Measurements from ENCODE around the gene CTSH. TPM values are rescaled to one million over a fixed set of nuclear protein-coding genes. Genes with fewer than 3 reads are reported as not detected.
A peak's percentile ranks its signal among the peaks of the same experiment; 100 is the strongest.
"Not testable (repeated sequence)": the region's sequence is repeated elsewhere in the genome, so short reads cannot be mapped to it uniquely, and the experiment has no call there.

Gene CTSH
- total RNA-seq, 1 donor from 2014 or later: 141 TPM

DNA sequence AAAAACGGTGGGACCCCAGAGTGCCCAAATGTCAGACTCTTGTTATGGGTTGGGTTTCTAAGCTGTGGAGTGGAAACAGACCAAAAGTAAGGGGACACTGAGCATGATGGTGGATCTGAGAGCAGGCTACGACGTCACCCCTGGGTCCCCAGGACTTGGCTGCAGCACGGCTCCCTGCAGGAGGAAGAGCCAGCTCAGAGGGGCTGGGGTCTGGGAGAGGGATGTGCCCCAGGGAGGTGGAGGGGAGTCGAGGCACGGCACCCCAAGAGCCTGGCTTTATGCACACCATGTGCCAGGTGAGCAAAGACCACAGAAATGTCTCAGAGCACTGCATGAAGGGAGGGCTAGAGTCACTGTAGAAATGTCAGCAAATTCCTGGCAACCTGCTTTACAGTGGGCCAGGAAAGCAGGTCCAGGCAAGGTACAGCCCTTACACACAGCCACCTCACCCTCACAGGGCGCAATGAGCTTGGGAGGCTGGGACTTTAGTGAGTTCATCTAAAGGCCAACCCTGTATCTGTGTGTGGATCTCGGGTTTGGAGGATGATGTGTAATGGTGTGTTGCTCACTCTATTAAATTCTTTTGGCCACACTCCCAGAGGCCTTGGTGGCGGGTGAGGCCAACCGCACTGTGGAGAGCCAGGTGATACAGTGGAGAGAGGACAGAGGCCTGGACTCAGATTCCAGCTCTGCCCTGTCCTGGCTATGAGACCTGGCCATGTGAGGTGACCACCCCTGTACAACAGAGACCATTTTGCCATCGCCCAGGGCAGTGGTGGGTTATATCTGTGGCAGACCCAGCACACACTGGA, 14.1 kb downstream of the CTSH start:
- H3K27ac Mint-ChIP-seq: peak overlapping the region; percentile 98
- peaks cover 31% of the 10 kb centered on the region for H3K4me1 Mint-ChIP-seq
- TF ChIP-seq, protein P1, sequence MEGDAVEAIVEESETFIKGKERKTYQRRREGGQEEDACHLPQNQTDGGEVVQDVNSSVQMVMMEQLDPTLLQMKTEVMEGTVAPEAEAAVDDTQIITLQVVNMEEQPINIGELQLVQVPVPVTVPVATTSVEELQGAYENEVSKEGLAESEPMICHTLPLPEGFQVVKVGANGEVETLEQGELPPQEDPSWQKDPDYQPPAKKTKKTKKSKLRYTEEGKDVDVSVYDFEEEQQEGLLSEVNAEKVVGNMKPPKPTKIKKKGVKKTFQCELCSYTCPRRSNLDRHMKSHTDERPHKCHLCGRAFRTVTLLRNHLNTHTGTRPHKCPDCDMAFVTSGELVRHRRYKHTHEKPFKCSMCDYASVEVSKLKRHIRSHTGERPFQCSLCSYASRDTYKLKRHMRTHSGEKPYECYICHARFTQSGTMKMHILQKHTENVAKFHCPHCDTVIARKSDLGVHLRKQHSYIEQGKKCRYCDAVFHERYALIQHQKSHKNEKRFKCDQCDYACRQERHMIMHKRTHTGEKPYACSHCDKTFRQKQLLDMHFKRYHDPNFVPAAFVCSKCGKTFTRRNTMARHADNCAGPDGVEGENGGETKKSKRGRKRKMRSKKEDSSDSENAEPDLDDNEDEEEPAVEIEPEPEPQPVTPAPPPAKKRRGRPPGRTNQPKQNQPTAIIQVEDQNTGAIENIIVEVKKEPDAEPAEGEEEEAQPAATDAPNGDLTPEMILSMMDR (IDR thresholded peaks at IDR 0.05; ENCODE audit: unreplicated experiment): no peak
- no peak for DNase-seq (ENCODE audit: low spot score in 2 of 2, unreplicated experiment in 2 of 2)
- no peaks in the 10 kb centered on the region for H3K9me3 Mint-ChIP-seq
- H3K27me3 Mint-ChIP-seq (ENCODE audit: low read depth): no peaks in the 10 kb centered on the region
- H3K4me3 Mint-ChIP-seq: peak overlapping the region; percentile 36
- H3K36me3 Mint-ChIP-seq: peaks cover 31% of the 10 kb centered on the region

DNA sequence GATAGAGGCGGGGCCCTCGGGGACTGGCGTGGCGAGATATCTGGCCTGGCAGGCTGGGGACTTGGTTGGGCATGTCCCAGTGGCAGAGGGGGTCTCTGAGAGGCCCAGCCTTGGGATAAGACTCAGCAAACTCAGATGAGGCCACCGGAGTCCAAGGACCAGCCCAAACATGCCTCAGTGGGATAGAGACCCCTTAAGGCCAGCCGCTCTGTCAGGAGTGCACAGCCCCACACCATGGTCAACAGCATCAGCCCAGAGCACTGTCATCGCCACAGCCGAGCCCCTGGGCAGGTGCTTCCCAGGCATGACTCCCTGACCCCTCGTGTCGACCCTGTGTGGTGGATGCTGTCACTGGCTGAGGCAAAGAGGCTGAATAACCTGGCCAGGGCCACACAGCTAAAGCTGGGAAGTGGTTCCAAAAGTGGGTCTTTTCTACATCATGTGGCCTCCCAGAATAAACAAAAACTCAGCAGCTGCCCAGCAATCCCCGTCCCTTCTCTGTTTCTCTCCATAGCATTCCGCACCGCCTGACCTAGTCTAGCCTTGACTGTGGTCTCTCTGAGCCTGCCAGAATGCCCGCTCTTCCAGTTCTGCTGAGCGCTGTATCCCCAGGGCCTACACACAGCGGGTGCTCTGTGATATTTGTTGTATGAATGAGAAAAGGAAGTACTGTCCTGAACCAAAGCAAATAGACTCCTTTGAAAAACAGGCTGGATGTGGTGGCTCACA, 15.1 kb downstream of the CTSH start:
- TF ChIP-seq, protein P1 (IDR thresholded peaks at IDR 0.05; ENCODE audit: unreplicated experiment): no peak
- Mint-ChIP-seq H3K4me3 (no peak overlapping the region), H3K36me3 (peaks cover 33% of the 10 kb centered on the region), H3K27me3 (ENCODE audit: low read depth) (no peaks in the 10 kb centered on the region), H3K27ac (peak overlapping the region; percentile 85), H3K9me3 (no peaks in the 10 kb centered on the region), H3K4me1 (peaks cover 31% of the 10 kb centered on the region)
- DNase-seq (ENCODE audit: low spot score in 2 of 2, unreplicated experiment in 2 of 2): no peak

DNA sequence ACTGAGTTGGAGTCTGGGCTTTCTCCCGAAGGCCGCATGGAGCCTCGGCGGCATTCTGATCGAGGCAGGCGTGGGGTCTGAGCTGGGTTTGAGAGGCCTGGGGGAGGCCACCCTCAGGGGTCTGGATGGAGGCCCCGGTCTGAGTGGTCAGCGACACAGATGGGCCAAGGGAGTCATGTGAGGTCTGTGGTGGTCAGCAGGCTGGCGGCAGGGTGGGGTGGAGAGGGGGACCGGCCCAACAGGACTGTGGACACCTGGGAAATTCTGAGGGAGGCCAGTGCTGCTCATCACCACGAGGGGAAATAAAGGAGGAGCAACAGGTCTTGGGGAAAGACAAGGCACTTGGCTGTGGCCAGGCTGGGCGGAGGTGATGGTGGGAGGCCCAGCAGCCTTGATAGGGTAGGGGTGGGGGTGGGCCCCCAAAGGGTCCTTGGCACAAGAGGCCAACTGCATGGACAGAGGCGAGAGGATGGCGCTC, 16.2 kb downstream of the CTSH start:
- Mint-ChIP-seq H3K4me1 (peaks cover 27% of the 10 kb centered on the region), H3K9me3 (no peaks in the 10 kb centered on the region), H3K27ac (no peak overlapping the region), H3K27me3 (ENCODE audit: low read depth) (no peaks in the 10 kb centered on the region), H3K36me3 (peaks cover 35% of the 10 kb centered on the region), H3K4me3 (no peak overlapping the region)
- no peak for DNase-seq (ENCODE audit: low spot score in 2 of 2, unreplicated experiment in 2 of 2)
- TF ChIP-seq, protein P1 (IDR thresholded peaks at IDR 0.05; ENCODE audit: unreplicated experiment): no peak

DNA sequence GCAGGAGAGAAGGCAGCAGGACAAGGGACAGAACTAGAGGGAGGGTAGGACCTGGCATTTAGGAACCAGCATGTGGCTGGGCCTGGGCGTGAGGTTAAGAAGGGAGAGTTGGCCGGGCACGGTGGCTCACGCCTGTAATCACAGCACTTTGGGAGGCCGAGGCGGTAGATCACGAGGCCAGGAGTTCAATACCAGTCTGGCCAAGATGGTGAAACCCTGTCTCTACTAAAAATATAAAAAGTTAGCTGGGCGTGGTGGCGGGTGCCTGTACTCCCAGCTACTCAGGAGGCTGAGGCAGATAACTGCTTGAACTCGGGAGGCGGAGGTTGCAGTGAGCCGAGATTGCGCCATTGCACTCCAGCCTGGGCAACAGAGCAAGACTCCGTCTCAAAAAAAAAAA, 16.7 kb downstream of the CTSH start:
- not testable (repeated sequence) for H3K27me3 Mint-ChIP-seq (ENCODE audit: low read depth); H3K9me3 Mint-ChIP-seq; DNase-seq (ENCODE audit: low spot score in 2 of 2, unreplicated experiment in 2 of 2); H3K4me3 Mint-ChIP-seq
- peaks cover 24% of the 10 kb centered on the region for H3K4me1 Mint-ChIP-seq
- peak overlapping the region; percentile 75 for H3K27ac Mint-ChIP-seq
- H3K36me3 Mint-ChIP-seq: peaks cover 33% of the 10 kb centered on the region

DNA sequence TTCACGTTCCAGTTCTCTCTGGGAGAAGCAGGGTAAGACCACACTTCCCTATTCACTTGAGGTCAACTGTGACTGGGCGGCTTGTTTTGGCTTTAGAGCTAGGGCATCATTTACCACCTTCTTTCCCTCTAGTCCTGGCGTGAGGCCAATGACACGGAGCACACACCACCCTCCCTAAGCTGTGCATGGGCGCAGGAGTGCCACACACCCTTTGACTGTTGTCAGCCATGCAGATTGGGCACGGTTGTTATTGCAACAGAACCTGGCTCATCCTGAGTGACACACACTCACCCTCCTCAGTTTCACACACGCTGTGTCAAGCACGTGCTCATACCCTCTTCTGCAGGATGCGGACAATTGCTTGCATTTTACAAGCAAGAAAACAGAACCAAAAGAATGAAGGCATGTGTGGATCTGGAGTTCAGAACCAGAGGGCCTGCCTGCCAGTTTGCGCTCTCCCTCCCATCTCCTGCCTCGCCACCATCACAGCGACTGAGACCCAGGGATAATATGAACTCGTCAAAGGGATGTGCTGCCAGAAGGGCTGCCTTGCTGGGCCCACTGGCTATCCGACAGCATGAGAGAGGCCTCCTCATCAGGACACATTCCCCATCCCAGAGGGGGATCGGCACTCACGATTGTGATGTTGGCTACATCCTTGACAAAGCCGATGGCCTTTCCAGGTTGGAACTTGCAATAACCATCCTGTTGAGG, 17.6 kb downstream of the CTSH start:
- no peaks in the 10 kb centered on the region for H3K27me3 Mint-ChIP-seq (ENCODE audit: low read depth)
- H3K9me3 Mint-ChIP-seq: no peaks in the 10 kb centered on the region
- H3K36me3 Mint-ChIP-seq: peaks cover 35% of the 10 kb centered on the region
- H3K27ac Mint-ChIP-seq: no peak overlapping the region
- no peak overlapping the region for H3K4me3 Mint-ChIP-seq
- no peak for DNase-seq (ENCODE audit: low spot score in 2 of 2, unreplicated experiment in 2 of 2)
- TF ChIP-seq, protein P1 (IDR thresholded peaks at IDR 0.05; ENCODE audit: unreplicated experiment): no peak
- H3K4me1 Mint-ChIP-seq: peaks cover 28% of the 10 kb centered on the region

Measured in mesothelial cell of epicardium (in vitro differentiated cells).